Upper lobe of left lung (tissue), 6 donors: ENCODE data around the gene FGF1. TPM values are rescaled to one million over a fixed set of nuclear protein-coding genes. Genes with fewer than 3 reads are reported as not detected.

Source experiments
- ATAC-seq, 2 donors: fragments of 200-7000 bp; cut with Tn5 transposase; one replicate each; pipeline ENCODE4 v1.9.1; 2022; ENCODE audit warnings: mild to moderate bottlenecking in 2 of 2, moderate library complexity in 2 of 2; ENCODE audit not compliant: low FRiP score in 2 of 2
- DNase-seq, 2 donors: peaks; one replicate each; pipeline ENCODE4 v3.0.0-alpha.2; 2019 to 2020
- H3K27ac ChIP-seq, 4 donors: fragments of 200-600 bp; sonication (generic); one replicate each; pipeline ENCODE4 v1.5.1; 2016 to 2019
- H3K27me3 ChIP-seq, 4 donors: fragments of 200-600 bp; sonication (generic); one replicate each; pipeline ENCODE4 v1.5.1; 2017 to 2019
- H3K36me3 ChIP-seq, 4 donors: fragments of 200-600 bp; sonication (generic); one replicate each; pipeline ENCODE4 v1.5.1; 2016 to 2019
- H3K4me1 ChIP-seq, 4 donors: fragments of 200-600 bp; sonication (generic); one replicate each; pipeline ENCODE4 v1.5.1; 2018 to 2019
- H3K4me3 ChIP-seq, 4 donors: fragments of 200-600 bp; sonication (generic); one replicate each; pipeline ENCODE4 v1.5.1; 2017 to 2019; ENCODE audit warnings: mild to moderate bottlenecking in 2 of 4, moderate library complexity in 1 of 4
- H3K9me3 ChIP-seq, 4 donors: fragments of 200-600 bp; sonication (generic); one replicate each; pipeline ENCODE4 v1.5.1; 2018 to 2019
- EP300 ChIP-seq, 4 donors: sonication (generic); formaldehyde crosslinking; IDR thresholded peaks; one replicate each; pipeline ENCODE4 v1.5.1; 2017; ENCODE audit warnings: antibody characterized with exemption in 4 of 4, control low read depth in 2 of 4
- POLR2A ChIP-seq, 4 donors: fragments of 450-650 bp; IDR thresholded peaks; one replicate each; pipeline ENCODE4 v1.5.1; 2016 to 2017; ENCODE audit warnings: antibody characterized with exemption in 4 of 4, mild to moderate bottlenecking in 2 of 4
- POLR2AphosphoS5 ChIP-seq, 2 donors: sonication (generic); formaldehyde crosslinking; IDR thresholded peaks; one replicate each; pipeline ENCODE4 v1.5.1; 2017; ENCODE audit warnings: antibody characterized with exemption in 2 of 2
- WGBS, 2 donors: methylation state at CpG; one replicate each; pipeline ENCODE4 v1.1.5; 2017 to 2018; 5-methylcytosine and 5-hydroxymethylcytosine counted together
- total RNA-seq, 6 donors: library from RNA; depleted of rRNA in 4 of 6; stranded (reverse); fragments of >200 nt in 4 of 6; gene quantifications; one replicate each; pipeline versions ENCODE4 v1.1.0 to v1.2.1, GENCODE V29; 2016 to 2021
- TF ChIP-seq, protein P1 (sequence below), 6 experiments: fragments of 450-650 bp in 4 of 6; fragments of 200-600 bp in 2 of 6; sonication (generic) in 2 of 6; IDR thresholded peaks; one replicate each; pipeline ENCODE4 v1.5.1; 2016 to 2019; ENCODE audit warnings: antibody characterized with exemption in 6 of 6
- donor health status: DM: no; HTN: no; CAD: no; lungs with moderate emphysema.
- donor health status: DM: no; HTN: yes; CAD: no; lungs with severe emphysema.

FGF1 gene
- total RNA-seq, 6 donors from 2014 or later: 0.63 to 1.3 (median 0.77) TPM; not detected in 2

DNA sequence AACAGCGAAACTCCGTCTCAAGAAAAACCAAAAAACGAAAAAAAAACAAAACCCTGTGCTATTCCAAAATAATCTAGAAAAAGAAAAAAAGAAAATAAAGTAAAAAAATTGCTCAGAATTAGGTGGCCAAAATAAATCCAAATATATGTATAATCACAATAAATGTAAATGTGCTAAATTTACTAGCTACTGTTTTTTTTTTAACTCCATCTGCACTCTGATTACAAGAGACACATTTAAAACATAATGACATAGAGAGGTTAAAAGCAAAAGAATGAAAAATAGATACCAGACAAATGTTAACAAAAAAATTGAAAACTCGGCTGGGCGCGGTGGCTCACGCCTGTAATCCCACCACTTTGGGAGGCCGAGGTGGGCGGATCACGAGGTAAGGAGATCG lies 66.1 kb downstream of the FGF1 start:
- DNase-seq (peak in 1 of 2 donors; percentile 16), ATAC-seq (no peak)
- no peaks in the 10 kb centered on the region for H3K9me3 ChIP-seq
- no peak overlapping the region for H3K27ac ChIP-seq
- no peaks in the 10 kb centered on the region for H3K27me3 ChIP-seq
- WGBS, 2 donors: 88 to 90% methylated on average over 11 of the region's 11 CpGs
- no peak overlapping the region for H3K4me3 ChIP-seq
- H3K36me3 ChIP-seq: no peaks in the 10 kb centered on the region
- H3K4me1 ChIP-seq: no peaks in the 10 kb centered on the region
- TF ChIP-seq POLR2AphosphoS5 (IDR thresholded peaks at IDR 0.05) (no peak), EP300 (IDR thresholded peaks at IDR 0.05) (no peak), POLR2A (IDR thresholded peaks at IDR 0.05) (no peak)
- TF ChIP-seq, protein P1, sequence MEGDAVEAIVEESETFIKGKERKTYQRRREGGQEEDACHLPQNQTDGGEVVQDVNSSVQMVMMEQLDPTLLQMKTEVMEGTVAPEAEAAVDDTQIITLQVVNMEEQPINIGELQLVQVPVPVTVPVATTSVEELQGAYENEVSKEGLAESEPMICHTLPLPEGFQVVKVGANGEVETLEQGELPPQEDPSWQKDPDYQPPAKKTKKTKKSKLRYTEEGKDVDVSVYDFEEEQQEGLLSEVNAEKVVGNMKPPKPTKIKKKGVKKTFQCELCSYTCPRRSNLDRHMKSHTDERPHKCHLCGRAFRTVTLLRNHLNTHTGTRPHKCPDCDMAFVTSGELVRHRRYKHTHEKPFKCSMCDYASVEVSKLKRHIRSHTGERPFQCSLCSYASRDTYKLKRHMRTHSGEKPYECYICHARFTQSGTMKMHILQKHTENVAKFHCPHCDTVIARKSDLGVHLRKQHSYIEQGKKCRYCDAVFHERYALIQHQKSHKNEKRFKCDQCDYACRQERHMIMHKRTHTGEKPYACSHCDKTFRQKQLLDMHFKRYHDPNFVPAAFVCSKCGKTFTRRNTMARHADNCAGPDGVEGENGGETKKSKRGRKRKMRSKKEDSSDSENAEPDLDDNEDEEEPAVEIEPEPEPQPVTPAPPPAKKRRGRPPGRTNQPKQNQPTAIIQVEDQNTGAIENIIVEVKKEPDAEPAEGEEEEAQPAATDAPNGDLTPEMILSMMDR (IDR thresholded peaks at IDR 0.05): no peak

DNA sequence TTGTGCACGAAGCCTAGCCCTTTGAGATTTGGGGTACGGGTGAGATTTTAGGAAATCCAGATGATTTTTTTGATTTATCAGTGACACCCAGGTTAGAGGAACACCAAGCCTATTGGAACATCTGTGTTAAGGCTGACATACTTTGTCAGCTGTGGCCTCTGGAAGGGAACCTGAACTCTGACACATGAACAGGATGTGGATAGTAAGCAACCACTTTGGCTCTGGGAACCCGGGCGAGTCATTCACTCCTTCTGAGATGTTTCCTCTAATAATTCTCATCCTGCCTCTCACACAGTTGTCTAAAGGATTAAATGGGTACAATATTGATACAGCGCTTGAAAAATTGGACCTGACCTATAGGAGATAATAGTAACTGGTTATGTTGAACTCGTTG lies 67.8 kb downstream of the FGF1 start:
- no peak for DNase-seq

DNA sequence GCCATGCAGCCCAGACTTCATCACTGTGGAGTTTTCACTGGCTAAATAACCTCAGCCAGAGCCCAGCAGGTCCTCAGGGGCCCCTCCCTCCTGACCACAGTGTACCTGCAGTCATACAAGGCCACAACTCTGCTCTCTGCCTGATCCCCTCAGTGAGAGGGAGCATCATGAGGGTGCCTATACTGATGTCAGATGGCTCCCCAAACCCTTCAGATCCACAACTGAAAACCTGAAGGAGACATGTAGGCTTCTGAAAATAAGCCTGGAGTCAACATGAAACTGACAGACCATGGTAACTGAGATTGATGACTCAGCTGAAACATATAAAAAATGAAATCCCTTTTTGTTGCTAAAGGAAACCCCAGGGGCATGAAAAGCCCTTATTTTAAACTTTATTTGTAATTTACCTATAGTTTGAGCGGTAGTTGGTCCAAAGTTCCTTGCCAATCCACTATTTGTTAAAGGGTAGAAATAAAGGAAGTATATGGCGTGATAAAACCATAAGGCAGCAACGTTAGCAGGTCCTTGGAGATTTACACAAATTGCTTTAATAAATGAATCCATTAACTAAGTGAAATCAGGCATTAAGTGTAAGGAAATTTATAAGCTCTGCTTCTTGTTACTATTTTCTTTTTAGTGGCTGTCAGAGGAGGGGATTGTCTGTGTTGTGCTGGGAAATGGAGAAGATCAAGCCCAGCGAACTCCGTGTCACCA lies 68.3 kb downstream of the FGF1 start:
- H3K27me3 ChIP-seq: no peaks in the 10 kb centered on the region
- no peaks in the 10 kb centered on the region for H3K36me3 ChIP-seq
- TF ChIP-seq, protein P1 (IDR thresholded peaks at IDR 0.05): no peak
- no peak for TF ChIP-seq POLR2AphosphoS5 (IDR thresholded peaks at IDR 0.05)
- TF ChIP-seq POLR2A (IDR thresholded peaks at IDR 0.05): no peak
- no peak for TF ChIP-seq EP300 (IDR thresholded peaks at IDR 0.05)
- H3K9me3 ChIP-seq: no peaks in the 10 kb centered on the region
- no peak overlapping the region for H3K27ac ChIP-seq
- ATAC-seq: no peak
- no peak for DNase-seq
- WGBS, 2 donors: 91% methylated on average over 5 of the region's 5 CpGs
- no peaks in the 10 kb centered on the region for H3K4me1 ChIP-seq
- no peak overlapping the region for H3K4me3 ChIP-seq

More for the DNA sequence above, 67.8 kb downstream of the FGF1 start:
- ATAC-seq: no peak
- no peak overlapping the region for H3K4me3 ChIP-seq
- H3K27me3 ChIP-seq: no peaks in the 10 kb centered on the region
- no peak overlapping the region for H3K27ac ChIP-seq
- TF ChIP-seq EP300 (IDR thresholded peaks at IDR 0.05): no peak
- TF ChIP-seq POLR2AphosphoS5 (IDR thresholded peaks at IDR 0.05): no peak
- H3K9me3 ChIP-seq: no peaks in the 10 kb centered on the region
- WGBS, 2 donors: 56 to 69% methylated on average over 6 of the region's 6 CpGs
- no peaks in the 10 kb centered on the region for H3K4me1 ChIP-seq
- H3K36me3 ChIP-seq: no peaks in the 10 kb centered on the region

DNA sequence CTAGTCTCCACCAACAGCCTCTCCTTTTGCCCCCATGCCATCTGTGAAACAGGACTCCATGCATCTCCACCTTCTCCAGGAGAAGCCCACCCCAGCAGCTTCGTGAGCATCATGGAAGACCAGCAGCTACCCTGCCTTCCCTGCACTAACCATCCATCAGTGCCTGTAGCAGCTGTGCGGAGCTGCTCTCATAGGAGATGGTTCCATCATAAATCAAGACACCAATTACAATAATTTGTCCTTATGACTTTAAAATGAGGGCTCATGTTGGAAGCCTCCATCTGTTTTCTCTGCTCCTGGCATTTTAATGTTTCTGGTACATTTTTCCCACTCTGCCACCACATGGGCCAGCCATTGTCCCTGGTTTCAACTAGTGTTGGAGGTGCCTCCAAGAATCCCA lies 69.9 kb downstream of the FGF1 start:
- H3K4me3 ChIP-seq: no peak overlapping the region
- H3K9me3 ChIP-seq: no peaks in the 10 kb centered on the region
- 86 to 89% methylated on average over 2 of the region's 2 CpGs for WGBS, 2 donors
- no peaks in the 10 kb centered on the region for H3K36me3 ChIP-seq
- no peak overlapping the region for H3K27ac ChIP-seq
- no peaks in the 10 kb centered on the region for H3K4me1 ChIP-seq
- TF ChIP-seq, protein P1 (IDR thresholded peaks at IDR 0.05): no peak
- no peak for TF ChIP-seq POLR2AphosphoS5 (IDR thresholded peaks at IDR 0.05)
- no peak for TF ChIP-seq EP300 (IDR thresholded peaks at IDR 0.05)
- no peak for TF ChIP-seq POLR2A (IDR thresholded peaks at IDR 0.05)
- H3K27me3 ChIP-seq: no peaks in the 10 kb centered on the region
- DNase-seq: no peak
- ATAC-seq: no peak

DNA sequence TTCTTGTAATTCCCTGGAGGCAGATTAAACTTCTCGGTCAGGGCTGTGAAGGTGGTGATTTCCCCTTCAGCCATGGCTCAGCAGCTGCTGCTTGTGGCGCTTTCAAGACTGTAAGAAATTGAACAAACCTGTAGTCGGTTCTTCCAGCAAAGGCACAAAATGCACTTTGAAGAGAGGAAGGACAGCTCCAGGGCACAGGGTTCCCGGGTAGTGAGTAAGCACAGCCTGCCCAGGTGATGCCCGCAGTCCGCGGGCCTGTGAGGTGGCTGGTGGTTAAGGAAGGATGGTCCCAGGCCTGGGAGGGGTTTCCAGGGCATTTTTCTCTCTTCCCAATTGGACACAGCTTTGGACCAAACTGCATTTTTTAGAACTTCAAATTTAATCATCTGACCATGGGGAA lies 71.8 kb downstream of the FGF1 start:
- no peak for TF ChIP-seq POLR2AphosphoS5 (IDR thresholded peaks at IDR 0.05)
- TF ChIP-seq EP300 (IDR thresholded peaks at IDR 0.05): no peak
- no peak for TF ChIP-seq POLR2A (IDR thresholded peaks at IDR 0.05)
- TF ChIP-seq, protein P1 (IDR thresholded peaks at IDR 0.05): no peak
- WGBS, 2 donors: 91 to 96% methylated on average over 7 of the region's 7 CpGs
- ATAC-seq (no peak), DNase-seq (peak in 1 of 2 donors; percentile 35)
- Histone ChIP-seq H3K36me3 (no peaks in the 10 kb centered on the region), H3K4me1 (peaks cover 0 to 6% (median 2%) of the 10 kb centered on the region in 4 donors), H3K9me3 (no peaks in the 10 kb centered on the region), H3K4me3 (no peak overlapping the region), H3K27ac (no peak overlapping the region), H3K27me3 (no peaks in the 10 kb centered on the region)
